NCI-H2196 treated with DMSO at 0.1 percent for 48 hours (cell line): ENCODE results near the gene BAZ1A.
A peak's percentile ranks its signal among the peaks of the same experiment; 100 is the strongest.
"Not testable (repeated sequence)": the region's sequence is repeated elsewhere in the genome, so short reads cannot be mapped to it uniquely, and the experiment has no call there.

ENCODE experiments used
- DNase-seq: peaks from one replicate; lab custom pipeline; 2025; ENCODE audit not compliant: unreplicated experiment; lab: John Stamatoyannopoulos, UW

The BAZ1A gene

DNA sequence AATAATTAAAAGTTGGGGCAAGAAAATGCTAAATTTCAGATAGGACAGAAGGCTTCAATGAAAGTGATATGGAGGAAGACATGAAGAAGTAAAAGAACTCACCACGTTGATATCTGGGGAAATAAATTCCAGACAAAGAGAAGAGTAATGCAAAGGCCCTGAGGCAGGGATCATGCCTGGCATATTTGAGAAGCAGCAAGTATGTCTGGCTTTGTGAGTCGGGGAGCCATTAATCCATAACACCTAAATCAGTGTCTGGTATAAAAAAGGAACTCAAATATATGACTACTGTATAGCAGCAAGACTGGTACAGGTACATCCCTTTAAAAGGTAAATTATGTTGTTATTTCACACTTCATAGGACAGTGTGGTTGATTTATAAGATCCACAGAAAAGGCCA lies 16.4 kb downstream of the BAZ1A start:
- DNase-seq = no peak

DNA sequence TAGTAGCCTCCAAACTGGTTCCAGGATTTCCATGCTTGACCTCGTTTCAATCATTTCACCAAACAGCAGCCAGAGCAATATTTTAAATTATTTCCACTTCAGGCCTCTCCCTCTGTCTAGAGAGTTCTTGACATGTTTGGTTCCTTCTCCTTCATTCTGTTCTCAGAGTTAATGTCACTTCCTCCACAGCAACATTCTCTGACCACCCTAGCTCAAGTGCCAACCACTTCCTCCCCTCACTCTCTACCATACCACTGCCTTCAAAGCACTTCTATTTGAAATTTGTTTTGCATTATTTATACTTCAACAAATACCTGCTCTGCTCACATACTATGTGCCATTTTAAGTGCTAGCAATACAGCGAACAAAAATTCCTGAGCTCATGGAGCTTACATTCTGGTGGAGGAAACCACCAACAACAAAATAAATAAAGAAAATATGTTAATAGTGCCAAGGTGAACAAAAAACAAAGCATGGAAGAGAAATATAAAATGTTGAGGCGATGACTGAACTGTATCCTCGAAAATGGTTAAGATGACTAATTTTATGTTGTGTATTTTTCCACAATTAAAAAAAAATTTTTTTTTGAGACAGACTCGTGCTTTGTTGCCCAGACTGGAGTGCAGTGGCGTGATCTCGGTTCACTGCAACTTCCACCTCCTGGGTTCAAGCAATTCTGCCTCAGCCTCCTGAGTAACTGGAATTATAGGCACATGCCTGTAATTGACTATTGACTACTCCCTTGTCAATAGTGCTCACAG lies 17.3 kb downstream of the BAZ1A start:
- no peak for DNase-seq

DNA sequence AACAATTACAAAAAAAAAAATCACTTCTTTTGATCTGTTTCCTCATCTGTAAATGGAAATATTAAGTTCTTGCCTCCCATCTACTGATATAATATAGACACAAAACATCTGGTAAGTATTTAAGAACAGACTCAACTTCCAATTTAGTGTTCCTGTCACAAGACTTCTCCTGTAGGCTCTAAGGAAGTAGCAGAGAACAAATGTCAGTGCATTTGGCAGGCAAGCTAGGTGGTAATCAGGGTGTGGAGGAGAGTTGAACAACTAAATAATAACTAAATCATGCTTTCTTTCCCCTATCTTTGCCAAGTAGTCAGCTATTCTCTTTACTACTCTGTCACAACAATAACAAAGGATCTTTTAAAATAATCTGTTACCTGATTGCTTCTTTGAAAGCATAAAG lies 22.1 kb downstream of the BAZ1A start:
- DNase-seq = no peak

DNA sequence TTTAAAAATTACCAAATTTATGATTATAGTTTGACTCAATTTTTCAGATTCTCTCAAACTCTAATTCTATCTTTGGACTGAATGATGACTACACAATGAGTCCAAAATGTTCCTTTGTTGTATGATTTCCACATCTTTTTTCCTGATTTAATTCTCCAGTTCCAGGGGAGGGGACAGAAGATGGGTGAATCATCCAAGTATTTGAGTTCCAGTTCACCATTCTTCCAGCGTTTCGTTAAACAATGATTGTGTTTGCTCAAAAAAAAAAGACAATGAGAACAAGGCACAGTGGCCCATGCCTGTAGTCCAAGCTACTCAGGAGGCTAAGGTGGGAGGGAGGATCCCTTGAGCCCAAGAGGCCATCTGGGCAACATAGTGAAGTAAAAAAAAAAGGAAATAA lies 23.8 kb downstream of the BAZ1A start:
- DNase-seq = no peak

DNA sequence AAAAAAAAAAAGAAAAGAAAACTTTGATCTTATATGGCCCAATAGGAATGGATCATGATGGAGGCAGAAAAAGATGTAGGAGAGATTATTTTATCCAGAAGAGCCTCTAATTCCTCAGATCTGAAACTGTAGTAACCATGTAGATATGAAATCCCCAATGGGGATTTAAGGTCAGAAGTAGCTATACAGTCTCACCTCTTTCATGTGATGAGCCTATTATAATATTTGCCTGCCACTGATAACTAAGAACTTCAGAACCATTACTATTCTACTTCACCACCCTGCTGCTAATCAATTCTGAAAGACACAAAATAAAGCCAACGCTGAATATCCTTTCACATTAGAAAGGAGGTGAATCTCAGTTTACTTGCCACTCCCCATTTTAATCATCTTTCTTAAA lies 29.3 kb downstream of the BAZ1A start:
- no peak for DNase-seq

DNA sequence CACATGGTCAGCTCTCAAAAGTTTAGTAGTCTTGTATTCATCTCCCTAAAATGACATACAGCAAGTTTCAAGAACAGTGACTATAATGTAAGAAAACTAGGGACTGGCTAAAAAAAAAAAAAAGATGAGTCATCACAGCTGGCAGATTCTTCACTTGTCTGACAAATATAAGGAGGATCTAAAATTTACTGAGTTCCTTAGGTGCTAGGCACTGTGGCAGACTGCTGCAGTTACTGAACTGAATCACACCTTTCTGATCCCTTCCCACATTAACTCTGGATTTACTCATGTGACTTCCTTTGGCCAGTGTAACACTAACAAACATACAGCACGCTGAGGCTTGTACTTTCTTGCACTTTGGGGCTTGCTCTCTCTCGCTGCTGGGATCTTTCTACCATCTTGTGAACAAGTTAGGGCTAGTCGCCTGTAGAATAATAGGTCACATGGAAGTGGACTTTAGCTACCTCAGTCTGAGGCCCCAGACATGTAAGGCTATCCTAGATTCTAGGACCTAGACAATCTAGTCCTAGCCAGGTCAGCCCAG lies 32.1 kb downstream of the BAZ1A start:
- no peak for DNase-seq

DNA sequence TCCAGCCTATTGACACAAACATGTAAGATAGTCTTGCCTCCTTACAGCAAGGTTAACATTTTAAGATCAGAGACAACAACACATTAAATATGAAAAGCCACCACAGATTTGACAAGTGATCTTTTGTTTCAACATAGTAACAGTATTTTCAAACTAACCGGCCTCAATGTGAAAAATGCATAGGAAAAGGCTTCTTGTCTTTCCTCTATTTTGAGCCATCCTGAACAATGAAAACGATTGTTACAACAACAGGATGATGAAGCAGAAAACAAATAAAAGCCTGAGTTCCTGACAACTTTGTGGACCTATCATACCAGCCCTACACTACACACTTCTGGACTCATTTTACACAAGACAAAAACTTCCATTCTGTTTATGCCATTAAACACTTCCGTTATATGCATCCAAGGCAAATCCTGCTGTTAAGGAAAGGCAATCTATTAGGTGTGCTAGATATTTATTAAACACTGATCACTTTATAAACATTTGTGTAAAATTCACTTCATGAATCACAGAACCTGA lies 37.3 kb downstream of the BAZ1A start:
- no peak for DNase-seq

DNA sequence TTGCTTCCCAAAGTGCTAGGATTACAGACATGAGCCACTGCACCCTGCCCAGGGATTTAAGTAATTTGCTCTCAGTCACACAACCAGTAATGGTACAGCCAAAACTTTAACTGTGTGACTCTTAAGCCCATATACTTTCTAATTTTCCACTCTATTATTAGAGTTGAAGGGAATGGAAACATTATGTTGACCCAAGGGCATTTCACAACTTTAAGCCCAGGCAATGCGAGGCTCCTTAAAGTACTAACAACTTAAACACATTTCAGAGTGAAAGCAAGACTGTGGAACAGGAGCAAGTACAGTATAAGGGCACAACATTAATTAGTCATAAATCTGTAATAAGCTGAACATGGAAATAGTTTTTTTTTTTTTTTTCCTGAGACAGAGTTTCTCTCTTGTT lies 39.8 kb downstream of the BAZ1A start:
- DNase-seq = no peak

DNA sequence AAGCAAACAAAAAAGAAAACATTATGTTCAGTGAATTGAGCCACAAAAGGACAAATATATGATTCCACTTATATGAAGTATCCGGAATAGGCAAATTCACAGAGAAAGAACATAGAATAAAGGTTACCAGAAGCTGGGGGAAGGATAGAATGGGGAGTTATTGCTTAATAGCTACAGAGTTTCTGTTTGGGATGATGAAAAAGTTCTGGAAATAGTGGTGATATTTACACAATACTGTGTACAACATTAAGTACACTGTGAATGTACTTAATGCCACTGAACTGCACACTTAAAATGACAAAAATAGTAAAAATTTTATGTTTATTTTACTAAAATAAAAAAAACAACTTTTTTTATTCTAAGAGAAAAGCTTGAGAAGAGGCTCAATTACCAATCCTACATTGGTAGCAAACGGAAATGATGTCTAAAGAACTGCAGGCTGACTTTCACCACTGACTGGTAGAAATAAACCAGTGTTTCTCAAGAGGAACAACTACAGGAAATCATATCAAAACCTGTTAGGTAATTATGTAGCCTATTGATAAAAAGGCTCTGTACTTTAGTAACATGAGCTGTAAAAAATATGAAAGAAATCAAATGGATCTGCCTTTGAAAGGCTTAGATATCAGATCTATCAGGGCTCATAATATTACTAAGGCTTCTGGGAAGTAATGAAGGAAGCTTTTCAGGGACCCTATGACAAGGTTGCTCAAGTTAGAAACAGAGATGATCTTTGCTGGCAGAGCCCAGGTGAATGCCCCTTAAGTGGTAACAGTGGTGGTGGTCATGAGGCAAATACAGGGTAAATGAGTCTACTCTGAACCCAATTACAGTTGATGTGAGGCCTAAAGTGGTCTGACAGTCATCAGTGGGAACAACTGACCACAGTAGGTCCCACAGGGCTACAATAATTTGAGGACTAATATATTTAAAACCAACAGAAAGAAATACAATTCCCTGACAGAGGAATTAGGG lies 41.3 kb downstream of the BAZ1A start:
- no peak for DNase-seq

DNA sequence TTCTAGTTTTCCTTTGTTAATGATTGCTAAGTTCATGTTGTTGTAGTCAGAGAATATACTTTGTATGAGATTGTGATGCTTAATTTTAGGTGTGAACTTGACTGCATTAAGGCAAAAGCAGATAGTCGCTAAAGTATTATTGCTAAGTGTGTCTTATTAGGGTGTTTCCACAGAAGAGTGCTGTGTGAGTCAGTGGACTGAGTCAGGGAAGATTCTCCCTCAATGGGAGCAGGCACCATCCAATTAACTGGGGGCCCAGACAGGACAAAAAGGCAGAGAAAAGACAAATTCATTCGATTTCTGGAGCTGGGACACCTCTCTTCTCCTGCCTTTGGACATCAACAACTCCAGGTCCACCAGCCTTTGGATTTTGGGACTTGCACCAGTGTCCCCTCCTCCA lies 48.5 kb downstream of the BAZ1A start:
- no peak for DNase-seq

DNA sequence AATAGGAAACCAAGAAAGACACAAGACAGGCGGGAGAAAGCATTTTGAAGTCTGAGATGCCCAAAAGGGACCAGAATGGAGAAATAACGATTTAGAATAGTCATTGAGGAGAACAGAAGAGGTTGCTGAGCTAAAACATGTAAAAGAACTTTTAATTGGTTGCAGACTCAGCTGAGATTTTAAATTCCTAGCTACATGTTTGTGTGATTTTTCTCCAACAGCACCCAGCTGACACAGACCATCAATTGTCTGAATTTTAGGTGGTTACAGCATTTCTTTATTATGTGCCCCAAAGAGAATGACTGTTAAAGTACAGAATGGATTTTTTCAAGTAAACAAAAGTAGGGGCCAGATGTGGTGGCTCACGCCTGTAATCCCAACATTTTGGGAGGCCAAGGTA lies 50.3 kb downstream of the BAZ1A start:
- no peak for DNase-seq

DNA sequence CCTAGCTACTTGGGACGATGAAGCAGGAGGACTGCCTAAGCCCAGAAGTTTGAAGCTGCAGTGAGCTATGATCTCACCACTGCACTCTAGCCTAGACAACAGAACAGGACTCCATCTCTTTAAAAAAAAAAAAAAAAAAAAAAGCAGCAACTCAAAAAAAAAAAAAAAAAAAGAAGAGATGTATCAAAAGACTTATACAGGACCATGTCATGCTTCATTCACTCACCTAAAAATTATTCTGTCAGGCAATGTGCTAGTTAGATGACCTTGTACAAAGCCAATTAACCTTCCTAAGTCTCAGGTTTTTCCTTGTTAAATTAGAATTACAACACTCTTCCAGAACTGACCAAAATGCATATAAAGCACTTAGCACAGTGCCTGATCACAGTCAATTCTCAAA lies 50.9 kb downstream of the BAZ1A start:
- DNase-seq = no peak

DNA sequence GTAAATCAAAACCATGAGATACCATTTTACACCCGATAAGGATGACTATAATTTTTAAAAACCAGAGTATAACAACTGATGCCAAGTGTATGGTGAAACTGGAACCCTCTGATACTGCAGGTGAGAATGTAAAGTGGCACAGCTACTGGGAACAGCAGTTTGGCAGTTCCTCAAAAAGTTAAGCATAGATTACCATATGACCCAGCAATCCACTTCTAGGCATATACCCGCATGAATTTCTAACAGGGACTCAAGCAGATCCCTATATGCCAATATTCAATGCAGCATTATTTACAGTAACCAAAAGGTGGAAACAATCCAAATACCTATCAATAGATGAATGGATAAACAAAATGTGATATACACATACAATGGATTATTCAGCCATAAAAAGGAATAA lies 57.4 kb downstream of the BAZ1A start:
- peak; percentile 54 for DNase-seq

DNA sequence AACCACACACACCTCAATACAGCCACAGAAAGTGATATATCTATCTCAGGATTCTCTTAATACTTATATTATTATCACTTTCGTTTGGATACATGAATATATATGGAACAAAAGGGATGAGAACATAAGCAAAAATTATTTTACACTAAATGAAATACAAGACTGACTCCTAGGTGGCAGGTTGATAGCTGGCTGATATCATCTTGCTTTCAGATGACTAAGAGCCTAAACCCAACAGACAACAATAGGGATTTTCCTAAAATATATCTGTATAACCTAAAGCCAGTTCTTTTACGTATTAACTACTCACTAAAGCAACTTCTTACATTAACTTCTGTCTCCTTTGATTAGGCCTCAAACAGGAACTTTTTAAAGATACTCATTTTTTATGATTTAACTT lies 65.1 kb downstream of the BAZ1A start:
- DNase-seq = no peak

DNA sequence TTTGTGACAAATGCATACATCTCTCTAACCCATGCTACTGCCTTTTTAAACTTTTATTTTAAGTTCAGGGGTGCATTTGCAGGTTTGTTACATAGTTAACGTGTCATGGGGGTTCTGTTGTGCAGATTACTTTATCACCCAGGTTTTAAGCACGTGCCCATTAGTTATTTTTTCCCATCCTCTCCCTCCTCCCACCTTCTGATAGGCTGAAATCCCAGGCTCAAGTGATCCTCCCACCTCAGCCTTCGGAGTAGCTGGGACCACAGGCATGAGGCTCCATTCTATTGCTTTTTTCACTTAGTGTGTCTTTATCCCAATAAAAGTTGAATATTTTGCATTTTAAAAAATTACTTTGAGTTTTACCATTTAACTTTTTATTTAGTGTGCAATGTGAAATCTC lies 68.9 kb downstream of the BAZ1A start:
- DNase-seq = no peak

DNA sequence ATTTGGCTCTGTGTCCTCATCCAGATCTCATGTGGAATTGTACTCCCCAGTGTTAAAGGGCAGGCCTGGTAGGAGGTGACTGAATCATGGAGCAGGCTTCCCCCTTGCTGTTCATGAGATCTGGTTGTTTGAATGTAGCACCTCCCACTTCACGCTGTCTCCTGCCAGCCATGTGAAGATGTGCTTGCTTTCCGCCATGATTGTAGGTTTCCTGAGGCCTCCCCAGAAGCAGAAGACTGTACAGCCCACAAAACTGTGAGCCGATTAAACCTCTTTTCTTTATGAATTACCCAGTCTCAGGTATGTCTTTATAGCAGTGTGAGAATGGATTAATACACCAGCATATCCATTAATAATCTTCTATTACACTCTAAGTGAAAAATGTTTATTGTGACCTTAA lies 70.2 kb downstream of the BAZ1A start:
- no peak for DNase-seq

DNA sequence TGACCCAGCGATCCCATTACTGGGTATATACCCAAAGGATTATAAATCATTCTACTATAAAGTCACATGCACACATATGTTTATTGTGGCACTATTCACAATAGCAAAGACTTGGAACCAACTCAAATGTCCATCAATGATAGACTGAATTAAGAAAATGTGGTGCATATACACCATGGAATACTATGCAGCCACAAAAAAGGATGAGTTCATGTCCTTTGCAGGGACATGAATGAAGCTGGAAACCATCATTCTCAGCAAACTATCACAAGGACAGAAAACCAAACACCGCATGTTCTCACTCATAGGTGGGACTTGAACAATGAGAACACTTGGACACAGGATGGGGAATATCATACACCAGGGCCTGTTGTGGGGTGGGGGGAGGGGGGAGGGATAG lies 76.3 kb downstream of the BAZ1A start:
- DNase-seq = not testable (repeated sequence)

DNA sequence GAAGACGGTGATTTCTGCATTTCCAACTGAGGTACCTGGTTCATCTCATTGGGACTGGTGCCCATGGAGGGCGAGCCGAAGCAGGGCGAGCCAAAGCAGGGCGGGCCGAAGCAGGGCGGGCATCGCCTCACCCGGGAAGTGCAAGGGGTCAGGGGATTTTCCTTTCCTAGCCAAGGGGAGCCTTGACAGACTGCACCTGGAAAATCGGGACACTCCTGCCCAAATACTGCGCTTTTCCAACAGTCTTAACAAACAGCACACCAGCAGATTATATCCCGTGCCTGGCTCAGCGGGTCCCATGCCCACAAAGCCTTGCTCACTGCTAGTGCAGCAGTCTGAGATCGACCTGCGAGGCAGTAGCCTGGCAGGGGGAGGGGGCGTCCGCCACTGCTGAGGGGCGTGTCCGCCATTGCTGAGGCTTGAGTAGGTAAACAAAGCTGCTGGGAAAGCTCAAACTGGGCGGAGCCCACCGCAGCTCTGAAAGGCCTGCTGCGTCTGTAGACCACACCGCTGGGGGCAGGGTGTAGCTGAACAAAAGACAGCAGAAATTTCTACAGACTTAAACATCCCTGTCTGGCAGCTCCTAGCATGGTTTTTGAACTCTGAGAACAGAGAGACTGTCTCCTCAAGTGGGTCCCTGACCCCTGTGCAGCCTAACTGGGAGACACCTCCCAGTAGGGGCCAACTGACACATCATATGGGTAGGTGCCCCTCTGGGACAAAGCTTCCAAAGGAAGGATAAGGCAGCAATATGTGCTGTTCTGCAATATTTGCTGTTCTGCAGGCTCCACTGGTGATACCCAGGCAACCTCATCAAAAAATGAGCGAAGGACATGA lies 77.2 kb downstream of the BAZ1A start:
- no peak for DNase-seq

DNA sequence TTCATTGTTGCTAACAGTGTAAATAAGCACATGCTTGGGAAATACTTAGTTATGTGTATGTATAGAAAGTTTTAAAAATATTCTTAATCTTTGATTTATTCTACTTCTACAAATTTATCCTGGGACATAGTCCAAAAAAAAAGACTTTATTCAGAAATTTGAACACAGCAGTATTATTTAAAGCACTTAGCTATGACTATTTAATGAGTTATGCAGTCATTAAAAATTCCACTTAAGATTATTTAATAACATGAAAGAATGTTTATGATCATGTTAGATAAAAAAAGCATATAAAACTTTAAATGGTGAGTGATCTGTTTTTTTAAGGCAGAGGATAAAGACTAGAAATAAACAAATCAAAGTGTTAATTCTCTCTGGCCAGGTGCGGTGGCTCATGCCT lies 78.3 kb downstream of the BAZ1A start:
- DNase-seq = no peak

DNA sequence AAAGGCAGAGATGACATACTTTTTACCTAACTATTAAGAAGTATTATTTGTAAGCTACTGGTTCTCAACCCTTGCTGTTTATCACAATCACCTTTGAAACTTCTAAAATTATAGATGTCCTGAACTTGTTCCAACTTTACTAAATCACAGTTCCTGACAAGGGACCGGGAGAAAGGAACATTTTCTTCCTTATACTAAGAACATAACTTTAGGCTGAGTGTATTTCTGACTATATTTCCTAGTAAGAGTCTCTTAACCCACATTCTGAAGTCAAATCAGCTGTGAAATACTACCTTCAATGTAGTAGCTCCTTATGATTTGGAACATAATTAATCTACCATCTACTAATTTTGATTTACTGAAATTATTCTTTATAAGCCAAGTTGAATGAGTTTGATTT lies 80.2 kb downstream of the BAZ1A start:
- no peak for DNase-seq

DNA sequence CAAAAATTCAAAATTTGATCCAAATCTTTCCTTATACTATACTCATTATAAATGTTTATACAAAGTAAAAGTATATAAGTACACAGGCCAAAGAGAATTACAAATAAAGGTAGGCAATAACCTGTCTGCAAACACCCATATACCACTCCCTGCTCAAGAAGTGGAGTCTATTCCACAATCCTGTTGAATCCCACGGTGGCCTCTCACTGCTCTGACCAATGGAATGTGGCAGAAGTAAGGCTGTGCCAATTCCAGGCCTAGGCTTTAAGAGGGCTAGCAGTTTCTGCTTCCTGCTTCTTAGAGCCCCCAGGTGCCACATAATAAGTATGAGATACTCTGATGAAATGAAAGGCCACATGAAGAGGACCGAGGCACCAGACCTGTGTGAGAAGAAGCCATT lies 80.9 kb downstream of the BAZ1A start:
- DNase-seq = no peak
